Hepatocyte (in vitro differentiated cells): ENCODE measurements around the gene SIDT2. TPM values are rescaled to one million over a fixed set of nuclear protein-coding genes. Genes with fewer than 3 reads are reported as not detected.
"Not testable (repeated sequence)": the region's sequence is repeated elsewhere in the genome, so short reads cannot be mapped to it uniquely, and the experiment has no call there.

Experiments used
- DNase-seq: peaks from one replicate; pipeline ENCODE4 v3.0.0-alpha.2; 2016; ENCODE audit warnings: low spot score
- H2AFZ ChIP-seq: fragments of 200-600 bp; sonication (generic); 2 replicates; pipeline ENCODE4 v1.6.0; 2016; ENCODE audit warnings: antibody characterized with exemption, mild to moderate bottlenecking
- H3K27ac ChIP-seq: fragments of 200-600 bp; sonication (generic); 2 replicates; pipeline ENCODE4 v1.5.1; 2016; ENCODE audit warnings: mild to moderate bottlenecking
- H3K27me3 ChIP-seq: fragments of 200-600 bp; sonication (generic); 2 replicates; pipeline ENCODE4 v1.6.1; 2016
- H3K36me3 ChIP-seq: fragments of 200-600 bp; sonication (generic); replicated peaks from 2 replicates; pipeline ENCODE4 v1.5.1; 2016; ENCODE audit warnings: low read depth; ENCODE audit not compliant: insufficient read depth
- H3K4me1 ChIP-seq: fragments of 200-600 bp; sonication (generic); 2 replicates; pipeline ENCODE4 v1.5.1; 2016; ENCODE audit warnings: mild to moderate bottlenecking, moderate library complexity; ENCODE audit not compliant: insufficient read depth
- H3K4me2 ChIP-seq: fragments of 200-600 bp; sonication (generic); 2 replicates; pipeline ENCODE4 v1.6.0; 2016
- H3K4me3 ChIP-seq: fragments of 200-600 bp; sonication (generic); 2 replicates; pipeline ENCODE4 v1.5.1; 2016; ENCODE audit warnings: mild to moderate bottlenecking
- H3K79me2 ChIP-seq: fragments of 200-600 bp; sonication (generic); 2 replicates; pipeline ENCODE4 v1.6.0; 2017; ENCODE audit warnings: mild to moderate bottlenecking
- H3K9me2 ChIP-seq: fragments of 200-600 bp; sonication (generic); replicated peaks from 2 replicates; pipeline ENCODE4 v1.6.0; 2017; ENCODE audit warnings: mild to moderate bottlenecking; ENCODE audit not compliant: insufficient read depth
- H3K9me3 ChIP-seq: fragments of 200-600 bp; sonication (generic); 2 replicates; pipeline ENCODE4 v1.5.1; 2016; ENCODE audit warnings: low read depth, mild to moderate bottlenecking
- H4K20me1 ChIP-seq: fragments of 200-600 bp; sonication (generic); 2 replicates; pipeline ENCODE4 v1.6.0; 2016; ENCODE audit warnings: mild to moderate bottlenecking; ENCODE audit not compliant: insufficient read depth, poor library complexity, severe bottlenecking
- EZH2 ChIP-seq: fragments of 200-600 bp; sonication (generic); IDR thresholded peaks from 2 replicates; pipeline ENCODE4 v1.6.1; 2016; ENCODE audit warnings: antibody characterized with exemption, mild to moderate bottlenecking, borderline replicate concordance
- WGBS: methylation state at CpG from one replicate; pipeline ENCODE4 v1.1.6; 2016; ENCODE audit warnings: low lambda C conversion rate; ENCODE audit errors: missing lambda C conversion rate; 5-methylcytosine and 5-hydroxymethylcytosine counted together
- polyA plus RNA-seq: library from polyadenylated mRNA; unstranded; fragments of >200 nt; fragmentation: Nextera tagmentation; extraction: Ambion mirVana; gene quantifications from 2 replicates; pipeline ENCODE4 v1.2.1, GENCODE V29; 2016
- total RNA-seq: library from RNA; depleted of rRNA; stranded (reverse); fragments of >200 nt; gene quantifications from 2 replicates; pipeline ENCODE4 v1.2.3, GENCODE V29; 2014
- TF ChIP-seq, protein P1 (sequence below): fragments of 200-600 bp; sonication (generic); IDR thresholded peaks from 2 replicates; pipeline ENCODE4 v1.5.1; 2016; ENCODE audit warnings: antibody characterized with exemption, mild to moderate bottlenecking; ENCODE audit not compliant: poor library complexity

SIDT2 gene
- total and polyA plus RNA-seq, 2 experiments from 2014 or later: 16.7 to 27.1 TPM

- Histone ChIP-seq H3K27me3 (no peaks in the 10 kb centered on the region), H3K27ac (no peak overlapping the region), H3K79me2 (no peaks in the 10 kb centered on the region), H3K36me3 (no peaks in the 10 kb centered on the region), H2AFZ (no peak overlapping the region), H3K9me3 (no peaks in the 10 kb centered on the region), H4K20me1 (no peaks in the 10 kb centered on the region), H3K4me3 (no peak overlapping the region), H3K9me2 (no peaks in the 10 kb centered on the region), H3K4me1 (no peaks in the 10 kb centered on the region), H3K4me2 (no peak overlapping the region)
- DNase-seq: no peak
- 96% methylated on average over 11 of the region's 11 CpGs for WGBS
- TF ChIP-seq EZH2: no peak
- TF ChIP-seq, protein P1, sequence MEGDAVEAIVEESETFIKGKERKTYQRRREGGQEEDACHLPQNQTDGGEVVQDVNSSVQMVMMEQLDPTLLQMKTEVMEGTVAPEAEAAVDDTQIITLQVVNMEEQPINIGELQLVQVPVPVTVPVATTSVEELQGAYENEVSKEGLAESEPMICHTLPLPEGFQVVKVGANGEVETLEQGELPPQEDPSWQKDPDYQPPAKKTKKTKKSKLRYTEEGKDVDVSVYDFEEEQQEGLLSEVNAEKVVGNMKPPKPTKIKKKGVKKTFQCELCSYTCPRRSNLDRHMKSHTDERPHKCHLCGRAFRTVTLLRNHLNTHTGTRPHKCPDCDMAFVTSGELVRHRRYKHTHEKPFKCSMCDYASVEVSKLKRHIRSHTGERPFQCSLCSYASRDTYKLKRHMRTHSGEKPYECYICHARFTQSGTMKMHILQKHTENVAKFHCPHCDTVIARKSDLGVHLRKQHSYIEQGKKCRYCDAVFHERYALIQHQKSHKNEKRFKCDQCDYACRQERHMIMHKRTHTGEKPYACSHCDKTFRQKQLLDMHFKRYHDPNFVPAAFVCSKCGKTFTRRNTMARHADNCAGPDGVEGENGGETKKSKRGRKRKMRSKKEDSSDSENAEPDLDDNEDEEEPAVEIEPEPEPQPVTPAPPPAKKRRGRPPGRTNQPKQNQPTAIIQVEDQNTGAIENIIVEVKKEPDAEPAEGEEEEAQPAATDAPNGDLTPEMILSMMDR: no peak
Observed at GRCh38 chr11:117205211-117205818, 26.8 kb downstream of the SIDT2 start.

DNA sequence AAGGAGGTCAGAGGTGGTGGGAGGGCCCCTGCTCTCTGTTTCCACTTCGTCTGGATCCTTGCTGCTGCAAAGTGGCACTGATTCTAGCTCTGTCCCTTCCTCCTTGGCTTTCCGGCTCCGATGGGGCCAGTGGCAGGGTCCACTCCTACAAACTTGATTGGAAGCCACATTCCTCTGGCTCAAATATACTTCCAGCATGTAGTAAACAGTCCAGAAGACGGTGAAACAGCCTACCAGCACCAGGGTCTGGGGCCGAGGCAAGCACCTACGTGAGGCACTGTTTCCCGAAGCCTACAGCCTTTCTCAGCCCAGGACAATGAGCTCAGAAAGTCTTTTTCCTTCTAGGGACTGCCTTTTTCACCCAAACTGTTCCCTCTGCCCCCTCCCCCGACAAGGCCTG lies 27.6 kb downstream of the SIDT2 start:
- not testable (repeated sequence) for H3K79me2 ChIP-seq, H4K20me1 ChIP-seq, DNase-seq, H2AFZ ChIP-seq, H3K4me1 ChIP-seq, H3K36me3 ChIP-seq, H3K4me3 ChIP-seq, H3K27ac ChIP-seq, H3K4me2 ChIP-seq, H3K9me3 ChIP-seq, H3K27me3 ChIP-seq, H3K9me2 ChIP-seq
- WGBS: 98% methylated on average over 8 of the region's 8 CpGs

DNA sequence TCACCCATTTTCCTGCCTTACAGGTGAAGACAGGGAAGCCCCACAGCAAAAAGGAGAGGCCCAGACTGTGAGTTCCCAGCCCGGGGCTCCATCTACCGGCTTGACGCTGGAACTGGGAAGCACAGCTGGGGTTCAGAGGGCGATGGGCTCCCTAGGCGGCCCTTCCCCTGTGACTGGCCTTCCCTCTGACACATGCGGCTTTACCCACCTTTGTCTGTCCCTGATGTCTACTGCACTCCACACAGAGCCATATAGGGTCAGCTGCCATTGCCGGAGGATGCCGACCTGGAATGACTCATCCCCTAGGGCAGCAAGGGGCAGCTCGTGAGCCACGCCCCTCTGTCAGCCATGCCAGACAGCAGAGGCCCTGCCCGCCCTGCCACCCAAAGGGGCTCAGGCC lies 28.3 kb downstream of the SIDT2 start:
- not testable (repeated sequence) for H3K4me2 ChIP-seq, H3K27ac ChIP-seq, H3K27me3 ChIP-seq, H3K4me3 ChIP-seq, DNase-seq, H4K20me1 ChIP-seq, H3K4me1 ChIP-seq, H3K9me2 ChIP-seq, H3K79me2 ChIP-seq, H2AFZ ChIP-seq, H3K36me3 ChIP-seq, H3K9me3 ChIP-seq
- WGBS: 85% methylated on average over 6 of the region's 11 CpGs

- WGBS: 89% methylated on average over 5 of the region's 5 CpGs
- not testable (repeated sequence) for H3K4me2 ChIP-seq, H3K9me3 ChIP-seq, DNase-seq, H4K20me1 ChIP-seq, H2AFZ ChIP-seq, H3K27me3 ChIP-seq, H3K36me3 ChIP-seq, H3K27ac ChIP-seq, H3K79me2 ChIP-seq, H3K9me2 ChIP-seq, H3K4me1 ChIP-seq, H3K4me3 ChIP-seq
Observed at GRCh38 chr11:117207481-117207880, 28.9 kb downstream of the SIDT2 start.

GRCh38 chr11:117208710-117209109 lies 30.2 kb downstream of the SIDT2 start:
- not testable (repeated sequence) for H3K9me3 ChIP-seq, H4K20me1 ChIP-seq, H3K9me2 ChIP-seq, H3K27ac ChIP-seq, H3K4me3 ChIP-seq, H2AFZ ChIP-seq, H3K36me3 ChIP-seq, H3K4me2 ChIP-seq, H3K27me3 ChIP-seq, H3K4me1 ChIP-seq, DNase-seq, H3K79me2 ChIP-seq
- WGBS: 96% methylated on average over 9 of the region's 13 CpGs

- not testable (repeated sequence) for H3K4me1 ChIP-seq, H3K79me2 ChIP-seq, H3K9me3 ChIP-seq, H4K20me1 ChIP-seq, H3K36me3 ChIP-seq, H3K27me3 ChIP-seq, H3K4me3 ChIP-seq, H3K9me2 ChIP-seq, H2AFZ ChIP-seq, H3K27ac ChIP-seq, H3K4me2 ChIP-seq, DNase-seq
- 96% methylated on average over 7 of the region's 8 CpGs for WGBS
Observed at GRCh38 chr11:117209351-117210125, 31.0 kb downstream of the SIDT2 start.
